SK-N-SH treated with all-trans-retinoic acid at 6 μM for 48 hours (cell line): ENCODE results near the gene CMIP.

Experiments
- ATAC-seq: fragments of 200-7000 bp; cut with Tn5 transposase; 3 replicates; pipeline ENCODE4 v1.9.1; 2020; ENCODE audit warnings: mild to moderate bottlenecking, moderate library complexity
- ARNTL ChIP-seq: fragments of 450-650 bp; formaldehyde crosslinking; IDR thresholded peaks from 2 replicates; pipeline ENCODE4 v1.5.0; 2020; ENCODE audit warnings: low read depth, mild to moderate bottlenecking, moderate library complexity, borderline replicate concordance
- BACH2 ChIP-seq: fragments of 250-450 bp; sonication (Bioruptor Pico); IDR thresholded peaks from 2 replicates; pipeline ENCODE4 v1.9.0; 2021; ENCODE audit warnings: mild to moderate bottlenecking, borderline replicate concordance
- CREB5 ChIP-seq: fragments of 250-450 bp; sonication (Bioruptor Pico); IDR thresholded peaks from 2 replicates; pipeline ENCODE4 v1.5.1; 2020; ENCODE audit warnings: low read depth, mild to moderate bottlenecking, moderate library complexity
- CSDC2 ChIP-seq: fragments of 250-450 bp; sonication (Bioruptor Pico); IDR thresholded peaks from 2 replicates; pipeline ENCODE4 v1.5.0; 2020; ENCODE audit warnings: mild to moderate bottlenecking, moderate library complexity
- CSRNP3 ChIP-seq: fragments of 250-450 bp; sonication (Bioruptor Pico); IDR thresholded peaks from 2 replicates; pipeline ENCODE4 v1.5.1; 2021; ENCODE audit warnings: mild to moderate bottlenecking, moderate library complexity
- ISL1 ChIP-seq: fragments of 250-450 bp; sonication (Bioruptor Pico); IDR thresholded peaks from 2 replicates; pipeline ENCODE4 v2.1.2; 2022; ENCODE audit warnings: mild to moderate bottlenecking, moderate library complexity
- OSR1 ChIP-seq: fragments of 250-450 bp; sonication (Bioruptor Pico); IDR thresholded peaks from 2 replicates; pipeline ENCODE4 v1.8.0; 2022; ENCODE audit warnings: moderate library complexity, mild to moderate bottlenecking, inconsistent platforms
- PATZ1 ChIP-seq: fragments of 250-450 bp; sonication (Bioruptor Pico); IDR thresholded peaks from 2 replicates; pipeline ENCODE4 v1.8.0; 2020; ENCODE audit warnings: mild to moderate bottlenecking, moderate library complexity, borderline replicate concordance
- POU6F1 ChIP-seq: fragments of 250-450 bp; sonication (Bioruptor Pico); IDR thresholded peaks from 2 replicates; pipeline ENCODE4 v1.8.0; 2021; ENCODE audit warnings: low read depth, mild to moderate bottlenecking, moderate library complexity, borderline replicate concordance
- PPARA ChIP-seq: fragments of 250-450 bp; sonication (Bioruptor Pico); IDR thresholded peaks from 2 replicates; pipeline ENCODE4 v1.5.0; 2020; ENCODE audit warnings: mild to moderate bottlenecking, borderline replicate concordance
- RARB ChIP-seq: fragments of 250-450 bp; sonication (Bioruptor Pico); IDR thresholded peaks from 2 replicates; pipeline ENCODE4 v1.8.0; 2021; ENCODE audit warnings: mild to moderate bottlenecking, moderate library complexity
- SNAI2 ChIP-seq: fragments of 250-450 bp; sonication (Bioruptor Pico); IDR thresholded peaks from 2 replicates; pipeline ENCODE4 v1.5.0; 2020; ENCODE audit warnings: mild to moderate bottlenecking, moderate library complexity
- TCF4 ChIP-seq: fragments of 250-450 bp; sonication (Bioruptor Pico); IDR thresholded peaks from 2 replicates; pipeline ENCODE4 v1.8.0; 2021; ENCODE audit warnings: mild to moderate bottlenecking, moderate library complexity, borderline replicate concordance
- TSHZ2 ChIP-seq: fragments of 250-450 bp; sonication (Bioruptor Pico); IDR thresholded peaks from 2 replicates; pipeline ENCODE4 v1.5.0; 2020; ENCODE audit warnings: mild to moderate bottlenecking, moderate library complexity
- ZC3H10 ChIP-seq: fragments of 250-450 bp; sonication (Bioruptor Pico); IDR thresholded peaks from 2 replicates; pipeline ENCODE4 v1.5.1; 2021; ENCODE audit warnings: mild to moderate bottlenecking, moderate library complexity
- ZFP3 ChIP-seq: fragments of 250-450 bp; sonication (Bioruptor Pico); IDR thresholded peaks from 2 replicates; pipeline ENCODE4 v1.5.0; 2020; ENCODE audit warnings: mild to moderate bottlenecking, moderate library complexity
- ZFP30 ChIP-seq: fragments of 450-650 bp; formaldehyde crosslinking; IDR thresholded peaks from 2 replicates; pipeline ENCODE4 v1.5.0; 2022; ENCODE audit warnings: mild to moderate bottlenecking, moderate library complexity
- ZNF565 ChIP-seq: fragments of 450-650 bp; formaldehyde crosslinking; conservative IDR thresholded peaks from 2 replicates; pipeline ENCODE4 v1.5.0; 2020; ENCODE audit warnings: low read depth, mild to moderate bottlenecking, moderate library complexity
- ZNF70 ChIP-seq: fragments of 450-650 bp; formaldehyde crosslinking; IDR thresholded peaks from 2 replicates; pipeline ENCODE4 v1.5.0; 2020; ENCODE audit warnings: mild to moderate bottlenecking, moderate library complexity
- ZNF8 ChIP-seq: fragments of 450-650 bp; formaldehyde crosslinking; IDR thresholded peaks from 2 replicates; pipeline ENCODE4 v1.5.0; 2020; ENCODE audit warnings: mild to moderate bottlenecking, moderate library complexity

CMIP gene

GRCh38 chr16:81397058-81397878 is 47.3 kb upstream of the CMIP start:
- no peak for ATAC-seq
- no peak for TF ChIP-seq ISL1 (CRISPR knock-in tag)
- no peak for TF ChIP-seq OSR1
- TF ChIP-seq RARB (CRISPR knock-in tag) = no peak
- TF ChIP-seq TSHZ2 (CRISPR knock-in tag) = no peak
- no peak for TF ChIP-seq SNAI2 (CRISPR knock-in tag)
- TF ChIP-seq ZFP30 = no peak
- TF ChIP-seq CSRNP3 = no peak
- no peak for TF ChIP-seq POU6F1
- no peak for TF ChIP-seq TCF4 (CRISPR knock-in tag)
- no peak for TF ChIP-seq CSDC2 (CRISPR knock-in tag)
- TF ChIP-seq ZNF8 (CRISPR knock-in tag) = no peak
- no peak for TF ChIP-seq ARNTL (CRISPR knock-in tag)
- TF ChIP-seq ZC3H10 (CRISPR knock-in tag) = no peak
- TF ChIP-seq CREB5 (CRISPR knock-in tag) = no peak
- no peak for TF ChIP-seq BACH2 (CRISPR knock-in tag)

- no peak for ATAC-seq
- TF ChIP-seq RARB (CRISPR knock-in tag) (no peak), TSHZ2 (CRISPR knock-in tag) (no peak), PPARA (CRISPR knock-in tag) (no peak), TCF4 (CRISPR knock-in tag) (no peak), ZNF565 (CRISPR knock-in tag) (no peak)
Measured at GRCh38 chr16:81397879-81398520, 46.6 kb upstream of the CMIP start.

- no peak for ATAC-seq
- TF ChIP-seq ZC3H10 (CRISPR knock-in tag) (no peak), ZNF70 (CRISPR knock-in tag) (no peak), SNAI2 (CRISPR knock-in tag) (no peak), TCF4 (CRISPR knock-in tag) (no peak), ZNF8 (CRISPR knock-in tag) (no peak), POU6F1 (no peak), PATZ1 (CRISPR knock-in tag) (no peak), PPARA (CRISPR knock-in tag) (no peak), RARB (CRISPR knock-in tag) (no peak), ZFP30 (no peak), ZFP3 (CRISPR knock-in tag) (no peak)
Measured at GRCh38 chr16:81399909-81400308, 44.7 kb upstream of the CMIP start.
